Activated CD4-positive, CD25-positive, alpha-beta regulatory T cell treated with anti-CD3 and anti-CD28 coated beads, Interleukin-2, amount 50 U/mL, for 16 hours (primary cell): ENCODE results near the gene SEMA6A.

ENCODE experiments used
- DNase-seq: peaks from one replicate; pipeline ENCODE4 v3.0.0-alpha.2; 2020; ENCODE audit warnings: low read depth, low spot score

The SEMA6A gene

DNA sequence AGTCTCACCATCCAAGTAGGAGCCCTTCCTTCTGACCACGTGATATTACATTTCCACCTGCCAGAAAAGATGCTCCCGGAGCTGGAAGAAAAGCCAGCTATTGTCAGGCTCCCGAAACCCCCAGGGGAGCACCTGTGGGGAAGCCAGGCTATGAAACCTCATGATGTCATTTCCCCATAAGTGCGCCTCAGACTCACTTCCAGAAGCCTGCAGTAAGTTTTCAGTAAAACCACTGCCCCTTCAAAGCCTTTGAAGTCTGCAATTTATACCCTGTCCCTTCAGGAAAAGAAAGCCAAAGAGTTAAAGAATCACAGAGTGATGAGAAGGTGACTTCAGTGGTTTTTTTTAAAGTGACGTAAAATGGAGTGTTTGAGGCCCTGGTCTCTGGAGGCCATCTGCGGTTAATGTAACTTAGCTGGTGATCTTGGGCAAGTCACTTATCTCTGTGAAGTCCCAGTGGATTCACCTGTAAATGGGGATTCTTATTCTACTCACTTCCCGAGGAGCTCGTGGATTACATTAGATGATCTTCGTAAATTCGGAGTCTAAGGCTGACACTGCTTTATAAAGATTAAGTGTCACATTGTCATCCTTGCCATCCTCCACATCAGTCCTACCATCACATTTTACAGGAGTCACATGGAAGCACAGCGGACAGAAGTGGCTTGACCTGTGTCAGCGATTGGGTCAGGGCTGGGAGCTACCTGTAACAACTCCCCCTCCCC, 2.6 kb upstream of the SEMA6A start:
- DNase-seq: no peak

DNA sequence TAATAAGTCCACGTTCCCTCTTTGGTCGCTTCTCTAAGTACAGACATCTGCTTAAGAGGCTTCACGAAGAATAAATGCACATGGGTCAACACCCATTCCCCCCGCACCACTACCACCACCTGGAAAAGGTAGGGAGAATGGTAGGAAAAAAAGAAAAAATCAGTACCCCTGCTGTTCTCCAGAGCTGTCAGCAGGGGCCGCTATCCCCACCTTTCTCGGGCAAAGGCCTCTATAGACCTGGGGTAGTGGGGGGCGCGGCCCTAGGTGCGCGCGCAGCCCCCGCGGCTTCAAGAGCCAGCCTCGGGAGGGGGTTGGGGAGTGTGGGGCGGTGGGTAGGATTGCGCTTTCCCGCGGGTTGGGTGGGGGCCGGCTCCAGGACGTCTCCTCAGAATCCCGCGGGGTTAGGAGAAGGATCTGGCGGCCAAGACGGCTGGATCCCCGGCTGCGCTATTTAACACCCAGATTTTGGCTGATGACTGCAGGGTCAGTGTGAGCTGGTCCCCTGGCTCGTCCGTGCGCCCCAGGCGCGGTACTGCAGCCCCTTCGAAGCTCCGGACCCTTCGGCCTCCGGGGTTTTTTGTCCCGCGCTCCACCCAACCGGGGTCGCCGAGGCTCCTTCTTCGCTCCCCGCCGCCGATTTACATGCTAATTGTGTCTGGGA, 1.6 kb upstream of the SEMA6A start:
- no peak for DNase-seq

DNA sequence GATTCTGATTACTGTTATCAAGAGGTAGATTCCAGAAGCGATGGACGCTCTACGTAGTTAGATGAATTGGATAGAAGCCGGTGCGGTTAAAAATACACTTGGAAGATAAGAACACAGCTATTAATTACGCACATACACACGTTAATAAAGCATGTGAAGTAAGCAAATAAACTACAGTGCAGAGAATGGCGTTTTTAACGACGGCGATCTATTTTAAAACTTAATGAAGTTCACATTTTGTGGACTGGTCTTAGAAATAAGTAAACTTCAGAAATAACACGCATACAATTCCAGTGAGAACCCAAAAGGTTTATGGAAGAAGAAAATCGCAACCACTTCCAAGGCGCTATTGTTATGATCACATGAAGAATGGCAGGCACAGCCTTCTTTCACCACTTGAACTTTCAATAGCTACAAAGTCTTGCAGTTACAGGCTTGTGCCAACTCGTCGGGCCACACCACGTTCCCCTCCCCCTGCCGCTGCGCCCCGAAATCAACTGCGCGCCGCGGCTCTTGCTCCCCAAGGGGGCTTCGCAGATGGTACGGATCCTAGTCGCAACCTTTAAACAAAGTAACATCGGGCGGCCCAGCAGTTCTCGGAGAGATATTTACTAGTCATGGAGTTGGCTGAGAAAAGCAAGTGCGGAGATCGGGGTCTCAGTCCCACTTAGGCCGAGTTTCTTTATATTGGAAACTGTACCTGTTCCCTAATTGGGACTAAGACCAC, 866 bp upstream of the SEMA6A start:
- no peak for DNase-seq

DNA sequence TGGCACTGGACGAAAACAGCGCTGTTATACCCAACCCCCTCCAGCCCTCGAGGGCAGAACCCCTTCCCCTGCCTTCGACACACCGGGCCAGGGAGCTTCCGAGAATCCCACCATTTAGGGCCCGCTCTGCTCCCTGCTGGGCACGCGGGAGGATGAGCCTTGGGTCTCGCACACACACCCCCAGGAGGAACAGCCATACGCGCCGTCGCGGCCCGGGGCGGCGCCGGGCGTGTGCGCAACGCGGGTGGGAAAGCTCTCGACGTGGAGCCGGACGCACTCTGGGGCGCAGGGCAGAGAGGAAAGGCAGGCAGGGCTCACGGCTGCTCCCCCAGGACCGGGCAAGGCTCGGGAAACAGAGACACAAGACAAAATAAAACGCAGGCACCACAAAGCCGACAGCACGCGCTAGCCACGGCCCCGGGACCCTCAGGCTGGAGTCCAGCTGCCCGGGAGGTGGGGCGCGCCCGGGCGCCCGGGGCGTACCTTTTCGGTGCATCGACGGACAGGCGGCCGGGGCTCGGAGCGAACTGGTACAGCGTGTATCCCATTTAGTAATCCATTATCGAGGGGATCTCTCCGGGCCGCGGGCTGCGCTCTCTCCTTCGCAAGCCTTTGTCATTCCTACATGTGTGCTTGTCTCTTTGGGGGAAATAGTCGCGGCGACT, 789 bp downstream of the SEMA6A start:
- no peak for DNase-seq

DNA sequence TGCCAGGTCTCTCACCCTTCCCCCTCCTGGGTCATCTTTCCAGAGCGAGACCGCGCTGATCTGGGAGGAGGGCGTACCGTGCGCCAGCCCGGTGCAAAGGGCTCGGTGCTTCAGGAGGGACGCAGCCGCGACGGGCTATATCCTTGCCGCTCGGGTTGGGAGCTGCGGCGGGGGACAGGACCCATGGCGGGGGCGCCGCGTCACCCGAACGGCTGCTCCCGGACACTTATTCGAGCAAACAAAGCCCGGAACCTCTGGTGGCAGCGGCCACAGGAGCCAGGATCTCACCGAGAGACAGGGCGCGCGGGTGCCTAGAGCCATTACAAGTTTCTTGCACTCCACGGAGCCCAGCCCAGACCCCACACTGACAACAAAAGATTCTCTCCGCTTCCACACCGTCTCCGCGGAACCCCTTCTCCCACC, 1.3 kb downstream of the SEMA6A start:
- DNase-seq: no peak

DNA sequence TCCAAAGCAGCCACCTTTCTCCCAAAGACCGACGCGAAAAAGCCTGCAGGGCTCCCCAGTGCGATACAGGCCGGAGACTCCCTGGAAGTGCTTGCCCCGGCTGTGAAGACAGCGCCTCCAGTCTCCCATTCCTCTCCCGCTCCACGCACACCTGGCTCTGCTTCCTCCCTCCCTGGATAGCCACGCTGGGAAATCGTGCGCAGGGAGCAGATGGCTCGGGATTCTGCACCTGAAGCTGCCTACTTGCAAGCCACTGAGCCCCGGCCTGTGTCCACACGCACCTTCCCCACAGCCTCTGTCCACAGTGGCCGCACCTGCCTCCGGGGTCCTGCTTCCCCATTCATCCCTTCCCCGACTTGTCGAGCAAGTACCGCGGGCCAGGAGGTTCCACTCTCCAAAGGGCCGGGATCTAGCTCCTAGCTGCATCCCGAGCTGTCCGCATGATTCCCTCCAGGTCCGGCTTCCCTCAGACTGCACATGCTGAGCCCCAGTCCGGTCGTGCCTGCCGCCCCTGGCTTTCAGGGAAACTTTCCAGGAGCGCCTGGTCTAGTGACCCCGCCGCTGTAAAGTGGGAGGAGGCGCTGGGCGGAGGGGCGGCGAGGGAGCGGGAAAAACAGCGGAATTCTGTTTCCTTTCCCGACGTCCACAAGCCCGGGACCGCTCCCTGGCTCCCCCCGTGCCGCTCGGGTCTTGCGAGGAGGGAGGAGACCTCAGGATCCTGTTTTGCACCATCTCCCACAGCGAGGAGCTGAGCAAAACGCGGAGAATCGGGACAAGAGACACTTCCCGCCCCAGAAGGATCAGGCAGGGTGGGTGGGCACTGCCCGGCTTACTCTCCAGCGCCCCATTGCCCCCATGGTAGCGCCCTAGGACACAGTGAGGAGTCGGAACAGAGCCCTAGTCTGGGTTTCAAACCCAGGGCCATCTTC, 2.0 kb downstream of the SEMA6A start:
- DNase-seq: no peak

DNA sequence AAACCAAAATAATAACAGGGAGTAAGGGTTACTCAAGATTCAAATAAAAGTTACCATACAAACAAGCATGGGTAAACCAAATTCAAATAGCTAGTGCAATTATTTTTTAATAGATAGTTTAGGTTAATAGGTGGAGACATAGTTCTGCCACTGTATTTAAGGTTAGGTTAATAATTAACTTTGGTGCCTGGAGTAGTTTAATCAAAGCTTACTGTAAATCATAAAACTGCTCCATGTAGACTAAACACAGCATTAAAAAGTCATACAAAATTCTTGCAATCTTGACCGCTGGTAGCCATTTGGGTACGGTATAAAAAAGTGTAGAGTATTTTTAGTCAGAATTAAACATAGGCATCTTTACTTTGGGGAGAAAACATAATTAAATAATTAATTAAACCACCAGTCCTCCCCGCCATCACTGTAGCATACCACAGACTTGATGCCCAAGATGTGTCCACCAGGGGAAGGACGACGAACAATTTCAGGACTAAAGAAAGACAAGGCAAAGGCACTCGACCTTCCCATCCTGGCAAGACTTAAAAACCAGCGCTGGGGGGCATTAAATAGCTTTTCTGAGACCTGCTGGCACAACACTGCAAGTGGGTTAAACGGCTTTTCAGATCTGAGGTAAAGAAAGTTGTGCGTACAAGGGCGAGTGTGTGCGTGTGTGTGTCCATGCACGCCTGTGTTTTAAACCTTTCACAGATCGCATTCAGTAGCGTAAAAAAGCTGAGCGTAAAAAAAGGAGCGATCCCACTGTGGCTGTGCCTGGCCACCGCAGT, 2.9 kb downstream of the SEMA6A start:
- no peak for DNase-seq

DNA sequence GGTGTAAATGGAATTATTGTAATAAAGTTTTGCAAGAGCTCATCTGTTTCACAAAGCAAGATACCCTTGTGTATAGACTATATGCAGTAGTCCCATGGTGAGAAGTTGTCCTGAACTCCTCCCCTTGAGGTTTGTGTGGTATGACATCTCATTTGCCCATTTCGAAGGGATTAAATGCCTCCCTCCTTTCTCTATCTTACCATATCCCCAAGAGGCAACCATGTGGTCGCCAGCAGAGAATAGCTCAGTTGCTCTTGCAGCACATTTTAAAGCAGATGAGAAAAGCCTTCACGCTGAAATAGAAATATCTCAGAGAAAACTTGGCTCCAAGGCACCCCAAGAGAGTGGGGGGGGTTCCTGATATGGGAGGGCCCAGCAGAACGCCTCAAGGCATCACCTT, 4.6 kb downstream of the SEMA6A start:
- DNase-seq: no peak

DNA sequence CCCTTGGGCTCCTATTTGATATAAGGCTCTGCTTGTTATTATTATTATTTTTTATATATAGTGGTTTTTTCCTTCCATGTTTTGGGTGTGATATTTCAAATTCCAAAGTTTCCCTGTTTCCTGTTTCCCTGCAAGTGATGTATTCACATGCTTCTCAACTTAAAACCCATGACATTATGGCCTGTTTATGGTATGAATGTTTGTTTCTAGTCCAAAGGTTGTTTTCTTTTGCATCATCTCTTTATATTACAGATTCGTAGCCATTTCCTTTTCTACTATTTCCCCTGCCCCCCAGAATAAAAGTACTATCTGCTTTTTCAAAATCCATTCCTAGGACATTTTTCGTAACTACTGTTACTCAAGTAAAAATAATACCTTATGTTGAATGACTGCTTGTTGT, 7.5 kb downstream of the SEMA6A start:
- DNase-seq: no peak

DNA sequence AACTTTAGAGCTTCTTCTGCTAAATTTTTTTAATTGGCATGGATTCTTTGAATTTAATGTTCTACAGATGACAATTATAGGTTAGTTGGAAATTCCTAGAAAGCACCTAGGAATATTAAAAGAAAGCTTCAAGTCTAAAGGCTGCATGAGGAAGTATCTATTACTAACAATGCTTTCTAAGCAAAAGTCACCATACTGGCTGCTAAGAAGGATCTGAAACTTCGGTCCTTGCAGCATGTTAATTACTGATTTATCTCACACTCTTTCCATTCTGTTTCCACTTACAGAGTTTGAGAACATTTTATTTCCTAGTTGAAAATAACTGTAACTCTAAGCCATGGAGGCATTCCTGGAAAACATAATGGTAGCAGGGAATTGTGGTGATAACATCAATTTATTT, 8.4 kb downstream of the SEMA6A start:
- DNase-seq: no peak

DNA sequence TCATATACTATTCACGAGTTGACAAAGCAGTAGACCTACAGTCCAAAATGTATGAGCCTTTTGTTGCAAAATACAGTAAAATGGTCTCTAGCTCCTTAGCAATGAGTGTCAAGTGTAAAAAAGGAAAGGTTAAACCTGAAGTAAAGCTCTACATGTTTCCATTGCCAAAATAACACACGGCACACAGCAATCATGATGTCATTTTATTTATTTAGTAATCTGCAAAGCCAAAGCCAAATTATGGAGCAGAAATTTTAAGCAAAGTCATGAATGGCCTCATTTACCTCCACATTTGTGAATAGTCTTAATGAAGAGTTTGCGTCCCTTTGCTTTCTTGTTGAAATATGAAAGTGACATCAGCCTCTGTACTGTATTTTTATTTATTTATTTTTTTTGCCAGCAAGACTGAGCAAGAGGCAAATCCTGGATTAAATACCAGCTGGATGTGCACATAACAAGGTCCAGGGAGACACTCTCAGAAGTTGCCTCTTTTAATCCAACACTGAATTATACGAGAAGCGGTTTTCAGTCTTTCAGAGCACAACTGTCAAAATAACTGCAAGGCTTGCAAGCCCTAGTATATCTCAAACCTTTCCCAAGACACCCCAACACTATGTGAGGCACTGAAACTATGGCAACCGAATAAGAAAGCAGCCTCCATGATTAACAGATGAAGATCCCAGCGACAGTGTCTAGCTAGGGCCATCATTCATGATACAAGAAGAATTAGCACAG, 9.7 kb downstream of the SEMA6A start:
- DNase-seq: no peak

DNA sequence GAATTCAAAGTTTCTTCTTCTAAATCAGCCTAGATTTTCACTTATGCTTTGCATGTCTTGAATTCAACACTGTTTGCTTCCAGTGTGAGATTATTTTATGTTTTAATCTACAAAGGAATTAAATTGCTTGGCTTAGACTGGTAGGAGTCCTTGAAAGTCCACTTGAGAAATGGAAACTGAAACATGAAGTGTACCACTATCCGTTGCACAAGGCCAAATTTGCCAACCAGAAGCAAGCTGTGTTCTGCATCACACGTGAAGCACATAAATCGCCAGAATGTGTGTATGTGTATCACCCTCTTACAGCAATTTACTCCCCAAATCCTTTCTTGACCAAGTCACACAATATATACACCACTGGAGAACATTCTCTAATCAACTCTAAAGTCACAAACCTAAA, 10.3 kb downstream of the SEMA6A start:
- DNase-seq: no peak

DNA sequence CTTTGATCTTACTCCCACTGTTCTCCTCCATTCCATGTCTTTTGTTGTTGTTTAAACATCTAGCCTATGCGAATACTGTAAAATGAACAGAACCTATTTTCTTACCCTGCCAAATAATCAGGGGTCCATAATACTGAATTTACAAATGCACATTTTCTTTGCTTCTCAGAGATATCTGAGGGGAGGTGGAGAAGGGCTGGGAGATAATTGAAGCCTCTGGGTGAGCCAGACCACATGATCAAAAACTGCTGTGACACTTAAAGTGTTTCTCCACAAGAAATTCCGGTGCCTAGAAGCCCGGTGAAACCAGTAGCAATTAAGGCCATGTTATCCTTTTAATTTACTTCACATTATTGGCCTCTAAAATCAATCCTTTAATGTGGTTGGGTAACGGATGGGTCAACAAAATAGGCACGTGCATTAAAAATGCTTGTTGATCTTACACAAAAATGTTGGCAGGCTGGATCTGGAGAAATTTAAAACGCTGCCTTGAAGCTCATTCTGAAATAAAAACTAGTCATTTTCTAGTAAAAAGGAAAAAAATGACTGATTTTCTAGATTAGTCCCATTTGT, 10.8 kb downstream of the SEMA6A start:
- DNase-seq: no peak

DNA sequence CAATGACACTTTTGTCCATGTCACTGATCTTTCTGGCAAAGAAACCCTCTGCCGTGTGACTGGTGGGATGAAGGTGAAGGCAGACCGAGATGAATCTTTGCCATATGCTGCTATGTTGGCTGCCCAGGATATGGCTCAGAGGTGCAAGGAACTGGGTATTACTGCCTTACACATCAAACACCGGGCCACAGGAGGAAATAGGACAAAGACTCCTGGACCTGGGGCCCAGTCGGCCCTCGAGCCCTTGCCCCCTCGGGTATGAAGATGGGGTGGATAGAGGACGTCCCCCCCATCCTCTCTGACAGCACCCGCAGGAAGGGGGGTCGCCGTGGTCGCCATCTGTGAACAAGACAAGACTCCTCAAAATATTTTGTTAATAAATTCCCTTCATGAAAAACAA, 12.0 kb downstream of the SEMA6A start:
- no peak for DNase-seq

DNA sequence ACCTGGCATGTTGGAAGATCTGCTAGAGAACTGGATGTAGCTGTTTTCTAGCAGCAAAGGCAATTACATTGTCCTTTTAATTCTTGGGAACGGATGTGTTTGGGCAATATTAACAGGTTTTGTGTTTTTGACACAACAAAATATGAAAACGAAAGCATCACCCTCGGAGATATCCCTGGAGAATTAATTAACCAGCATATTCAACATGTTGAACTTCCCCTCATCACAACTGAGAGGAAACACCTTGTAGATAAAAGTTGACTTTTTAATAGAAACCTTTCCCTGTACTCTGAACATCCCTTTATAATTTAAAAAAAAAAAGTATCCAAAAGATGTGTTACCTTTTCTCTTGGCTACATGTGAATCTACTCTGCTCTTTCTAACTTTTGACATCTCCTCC, 13.0 kb downstream of the SEMA6A start:
- no peak for DNase-seq

DNA sequence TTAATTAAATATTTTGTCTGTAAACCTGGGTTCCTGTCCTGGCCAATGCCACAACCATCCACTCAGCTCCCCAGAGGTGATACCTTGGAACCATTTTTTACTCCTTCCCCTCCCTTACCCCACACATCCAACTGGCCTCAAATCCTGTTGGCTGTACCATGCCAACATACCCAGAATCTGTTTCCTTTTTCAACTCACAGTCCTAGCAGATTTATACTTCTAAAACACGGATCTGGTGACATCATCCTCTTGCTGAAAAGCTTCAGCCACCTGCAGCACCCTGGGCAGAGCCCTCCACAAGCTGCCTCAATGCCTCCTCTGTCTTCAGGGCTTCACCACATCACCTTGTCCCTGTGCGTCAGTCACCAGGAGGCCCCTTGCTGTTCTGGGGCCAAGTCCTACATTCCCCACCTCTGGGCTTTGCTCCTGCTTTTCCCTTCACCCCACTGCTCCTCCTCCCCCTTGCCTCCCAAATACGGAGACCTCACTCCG, 14.9 kb downstream of the SEMA6A start:
- no peak for DNase-seq

DNA sequence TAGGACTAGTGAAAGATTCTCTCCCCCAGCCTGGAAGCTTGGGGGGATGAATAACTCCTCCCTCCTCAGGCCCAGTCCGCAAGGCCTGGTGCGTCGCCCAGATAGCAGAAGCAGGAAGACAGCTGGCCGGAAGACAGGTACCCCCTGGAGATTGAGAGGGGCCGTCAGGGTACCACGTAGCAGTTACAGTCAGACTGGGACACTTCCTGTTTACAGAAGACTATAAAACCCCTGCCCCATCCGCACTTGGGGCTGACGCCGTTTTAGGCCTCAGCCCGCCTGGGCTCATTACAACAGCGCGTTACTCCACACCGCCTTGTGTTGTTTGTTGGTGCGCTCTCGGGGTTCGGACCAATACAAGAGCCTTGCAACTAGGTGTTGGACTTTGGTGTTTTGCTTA, 15.4 kb downstream of the SEMA6A start:
- no peak for DNase-seq

DNA sequence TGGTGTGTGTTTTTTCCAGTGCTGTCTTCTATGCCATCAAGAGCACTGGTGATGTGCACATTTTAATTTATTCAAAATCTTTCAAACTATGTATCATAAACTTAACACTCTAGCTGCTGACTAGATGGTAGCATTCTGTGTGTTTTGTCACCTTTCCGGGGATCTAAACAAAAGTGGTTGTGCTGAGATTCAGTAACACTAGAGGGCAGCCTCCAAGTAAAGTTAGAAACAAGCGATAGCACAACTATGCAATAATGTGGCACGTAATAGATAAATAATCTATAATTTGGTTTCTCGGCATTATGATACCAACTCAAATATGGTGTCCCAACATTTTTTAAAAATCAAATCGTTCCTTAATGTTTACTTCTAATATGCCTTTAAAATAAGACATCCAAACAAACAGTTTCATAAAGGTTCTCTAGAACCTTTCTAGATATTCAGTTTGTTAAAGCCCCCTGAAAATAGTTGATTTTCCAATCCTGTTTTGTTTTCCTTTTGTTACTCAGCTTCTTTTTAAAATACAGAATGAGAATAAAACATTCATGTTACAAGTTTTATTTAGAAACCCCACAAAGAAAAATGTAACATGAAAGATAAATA, 16.9 kb downstream of the SEMA6A start:
- no peak for DNase-seq

DNA sequence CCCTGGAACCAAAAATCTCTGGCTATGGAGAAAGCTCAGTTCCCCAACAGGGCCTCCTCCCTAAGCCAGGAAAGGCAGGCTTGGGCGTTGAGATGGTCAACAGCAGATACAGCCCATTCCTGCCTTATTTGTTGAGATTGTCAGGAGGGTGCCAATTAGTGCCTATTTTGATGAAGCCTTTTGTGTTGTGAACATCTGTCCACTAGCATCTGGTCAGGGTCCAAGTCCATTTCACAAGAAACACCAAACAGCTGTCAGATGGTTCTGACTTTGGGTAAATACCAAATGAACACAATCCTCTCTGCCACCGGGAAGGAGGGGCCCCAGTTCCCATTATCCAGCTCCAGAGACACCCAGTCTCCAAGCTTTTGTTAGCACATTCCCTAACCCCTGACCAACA, 19.9 kb downstream of the SEMA6A start:
- DNase-seq: no peak
